Measurements from ENCODE around the gene SDHC. TPM values are rescaled to one million over a fixed set of nuclear protein-coding genes. Genes with fewer than 3 reads are reported as not detected.

Gene SDHC
- total and polyA plus RNA-seq, 2 experiments from 2014 or later, result 84.4 to 107 TPM

- Histone ChIP-seq H3F3A (replicated peaks; ENCODE audit: low read depth) (peaks cover 4% of the 10 kb centered on the region), H3K36me3 (ENCODE audit: insufficient read depth) (no peaks in the 10 kb centered on the region), H3K27me3 (ENCODE audit: insufficient read depth) (no peaks in the 10 kb centered on the region), H3K9me2 (ENCODE audit: insufficient read depth) (peaks cover 4% of the 10 kb centered on the region; the same call in 1 of the 2 replicates), H3K27ac (ENCODE audit: low read depth) (no peak overlapping the region), H4K20me1 (replicated peaks; ENCODE audit: insufficient read depth) (no peaks in the 10 kb centered on the region), H3K79me2 (replicated peaks; ENCODE audit: insufficient read depth) (no peaks in the 10 kb centered on the region), H3K4me2 (no peak overlapping the region), H2AFZ (no peak overlapping the region), H3K4me1 (ENCODE audit: insufficient read depth) (no peaks in the 10 kb centered on the region; the same call in 1 of the 2 replicates), H3K4me3 (no peak overlapping the region)
- Mint-ChIP-seq H3K4me3 (no peak overlapping the region), H3K27me3 (ENCODE audit: insufficient read depth, low read depth, poor library complexity) (peaks cover 2% of the 10 kb centered on the region), H3K36me3 (ENCODE audit: low read depth) (no peaks in the 10 kb centered on the region), H3K27ac (no peak overlapping the region), H3K9me3 (no peaks in the 10 kb centered on the region), H3K4me1 (peaks cover 9% of the 10 kb centered on the region)
- no peak for ATAC-seq
- TF ChIP-seq REST (IDR thresholded peaks at IDR 0.05; ENCODE audit: unreplicated experiment), result no peak
- DNase-seq (ENCODE audit: low spot score), result no peak
Observed at GRCh38 chr1:161381707-161382106, 67.5 kb downstream of the SDHC start.

- Mint-ChIP-seq H3K27ac (no peak overlapping the region), H3K9me3 (no peaks in the 10 kb centered on the region), H3K4me3 (no peak overlapping the region), H3K4me1 (peaks cover 9% of the 10 kb centered on the region), H3K27me3 (ENCODE audit: insufficient read depth, low read depth, poor library complexity) (peaks cover 2% of the 10 kb centered on the region), H3K36me3 (ENCODE audit: low read depth) (no peaks in the 10 kb centered on the region)
- TF ChIP-seq EZH2phosphoT487 (IDR thresholded peaks at IDR 0.05; ENCODE audit: unreplicated experiment) (no peak), CTCF (conservative IDR thresholded peaks at IDR 0.05; ENCODE audit: low read depth in 2 of 2) (peak; percentile 67 to 81), POLR2AphosphoS5 (IDR thresholded peaks at IDR 0.05; ENCODE audit: low read depth) (no peak)
- no peak overlapping the region for H3K4me2 ChIP-seq
- ATAC-seq (peak; percentile 85), DNase-seq (ENCODE audit: low spot score) (peak; percentile 81)
- H3K9me2 ChIP-seq (ENCODE audit: insufficient read depth), result peaks cover 4% of the 10 kb centered on the region; the same call in 1 of the 2 replicates
- no peaks in the 10 kb centered on the region for H4K20me1 ChIP-seq (replicated peaks; ENCODE audit: insufficient read depth)
- H3K4me1 ChIP-seq (ENCODE audit: insufficient read depth), result no peaks in the 10 kb centered on the region; the same call in 1 of the 2 replicates
- peaks cover 4% of the 10 kb centered on the region for H3F3A ChIP-seq (replicated peaks; ENCODE audit: low read depth)
- H3K36me3 ChIP-seq (ENCODE audit: insufficient read depth), result no peaks in the 10 kb centered on the region
- H3K27ac ChIP-seq (ENCODE audit: low read depth), result no peak overlapping the region
- H3K27me3 ChIP-seq (ENCODE audit: insufficient read depth), result no peaks in the 10 kb centered on the region
- H3K79me2 ChIP-seq (replicated peaks; ENCODE audit: insufficient read depth), result no peaks in the 10 kb centered on the region
- H3K4me3 ChIP-seq, result no peak overlapping the region
- H2AFZ ChIP-seq, result no peak overlapping the region
Observed at GRCh38 chr1:161382214-161383019, 68.2 kb downstream of the SDHC start.

Data from GM23338 (cell line).